SKM-1 treated with dmso at 0.1 percent for 144 hours (cell line): ENCODE data around the gene METTL15.
"Not testable (repeated sequence)": the region's sequence is repeated elsewhere in the genome, so short reads cannot be mapped to it uniquely, and the experiment has no call there.

ENCODE experiments used
- DNase-seq: peaks from one replicate; lab custom pipeline; 2025; ENCODE audit not compliant: unreplicated experiment; lab: John Stamatoyannopoulos, UW

The METTL15 gene

DNA sequence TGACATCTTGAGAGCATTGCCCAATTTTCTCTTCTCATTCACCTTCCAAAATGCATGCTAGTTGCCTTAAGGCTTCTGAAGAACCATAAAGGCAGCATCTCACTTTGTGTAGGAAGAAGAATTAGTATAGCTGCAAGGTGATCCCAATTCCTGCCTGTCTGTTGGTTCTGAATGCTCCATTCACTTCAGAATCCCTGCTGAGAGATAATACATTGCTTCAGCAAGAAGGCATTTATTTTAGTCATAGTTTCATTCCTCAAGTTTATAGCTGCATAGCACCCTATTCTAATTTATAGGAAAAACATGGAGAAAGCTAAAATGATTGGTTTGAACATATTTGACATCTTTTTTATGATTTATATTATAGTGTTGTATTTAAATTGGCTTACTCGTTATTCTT, 181.3 kb downstream of the METTL15 start:
- DNase-seq, result no peak

DNA sequence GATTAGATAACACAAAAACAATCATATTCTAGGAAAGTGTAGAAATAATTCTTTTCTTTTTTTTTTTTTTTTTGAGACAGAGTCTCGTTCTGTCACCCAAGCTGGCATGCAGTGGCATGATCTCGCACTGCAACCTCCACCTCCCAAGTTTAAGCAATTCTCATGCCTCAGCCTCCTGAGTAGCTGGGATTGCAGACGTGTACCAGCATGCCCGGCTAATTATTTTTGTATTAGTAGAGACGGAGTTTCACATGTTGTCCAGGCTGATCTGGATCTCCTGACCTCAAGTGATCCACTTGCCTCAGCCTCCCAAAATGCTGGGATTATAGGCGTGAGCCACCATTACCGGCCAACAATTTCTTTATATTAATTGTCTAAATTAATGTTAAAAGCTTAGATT, 182.8 kb downstream of the METTL15 start:
- not testable (repeated sequence) for DNase-seq

- no peak for DNase-seq
Measured at GRCh38 chr11:28296426-28296825, 188.2 kb downstream of the METTL15 start.

- no peak for DNase-seq
Measured at GRCh38 chr11:28298209-28298608, 190.0 kb downstream of the METTL15 start.

DNA sequence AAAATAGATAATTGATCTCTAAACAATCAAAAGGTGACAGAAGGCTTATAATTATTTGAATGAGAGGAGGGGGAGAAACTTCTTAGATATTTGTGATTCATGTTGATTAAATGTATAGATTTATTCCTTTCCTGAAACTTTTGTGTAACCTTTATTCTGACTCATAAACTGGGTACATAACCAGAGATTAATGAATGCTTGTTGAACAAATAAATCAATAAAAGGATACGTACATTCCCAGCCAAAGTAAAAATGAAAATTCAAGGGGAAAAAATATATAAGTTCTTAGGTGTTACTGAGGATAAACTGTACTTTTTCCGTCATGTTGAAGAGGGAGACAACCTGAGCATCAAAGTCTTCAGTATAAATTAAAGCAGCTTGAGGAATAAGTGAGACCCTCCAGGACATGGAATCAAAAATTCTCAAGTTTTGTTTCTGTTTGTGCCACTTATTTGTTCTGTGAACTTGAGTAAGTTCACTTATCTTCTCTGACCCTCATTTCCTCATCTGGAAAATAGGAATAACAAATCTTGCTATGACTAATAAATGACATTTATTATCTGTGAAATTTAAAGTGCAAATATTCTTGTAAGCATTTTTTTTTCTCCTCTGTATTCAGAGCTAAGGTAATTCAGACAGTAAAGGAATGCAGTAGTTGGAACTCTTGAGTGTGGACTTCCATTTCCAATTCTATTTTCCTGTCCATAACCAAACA, 195.4 kb downstream of the METTL15 start:
- DNase-seq, result no peak

- DNase-seq, result no peak
Measured at GRCh38 chr11:28315440-28315839, 207.3 kb downstream of the METTL15 start.

DNA sequence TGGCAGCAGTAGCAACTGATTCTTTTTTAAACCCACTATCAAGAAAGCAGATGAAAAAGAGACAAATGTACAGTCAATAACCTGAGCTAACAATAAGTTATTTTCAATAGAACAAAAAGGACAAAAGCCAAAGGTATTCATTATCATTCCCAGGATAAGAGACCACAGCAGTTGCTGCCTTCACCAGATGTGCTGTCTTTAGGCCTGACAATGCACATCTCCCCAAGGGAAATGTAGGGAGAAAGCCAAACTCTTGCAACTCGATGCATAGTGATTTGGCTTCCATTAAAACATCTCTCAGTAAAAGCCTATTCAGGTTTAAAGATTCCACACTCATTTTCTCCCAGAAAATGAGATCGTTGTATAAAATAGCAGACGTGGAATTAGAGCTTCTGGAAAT, 210.7 kb downstream of the METTL15 start:
- DNase-seq, result no peak

DNA sequence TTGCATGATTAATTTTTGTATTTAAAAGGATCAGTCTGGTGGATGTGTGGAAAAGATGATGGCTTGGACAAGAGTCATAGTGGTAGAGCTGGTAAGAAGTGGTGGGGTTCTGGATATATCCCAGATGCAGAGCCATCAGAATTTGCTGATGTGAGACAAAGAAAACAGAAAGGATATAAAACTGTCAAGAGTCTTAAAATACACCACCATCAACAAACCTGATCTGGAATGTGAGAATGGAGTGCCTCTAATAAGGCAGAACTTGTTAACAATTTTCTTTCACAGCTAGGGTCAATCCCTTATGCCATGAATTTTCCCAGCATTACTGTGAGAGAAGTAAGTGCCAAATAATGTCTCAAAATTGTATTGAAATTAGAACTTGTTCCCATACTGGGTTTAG, 215.4 kb downstream of the METTL15 start:
- DNase-seq, result no peak

GRCh38 chr11:28332393-28332792, 224.2 kb downstream of the METTL15 start:
- DNase-seq, result not testable (repeated sequence)

DNA sequence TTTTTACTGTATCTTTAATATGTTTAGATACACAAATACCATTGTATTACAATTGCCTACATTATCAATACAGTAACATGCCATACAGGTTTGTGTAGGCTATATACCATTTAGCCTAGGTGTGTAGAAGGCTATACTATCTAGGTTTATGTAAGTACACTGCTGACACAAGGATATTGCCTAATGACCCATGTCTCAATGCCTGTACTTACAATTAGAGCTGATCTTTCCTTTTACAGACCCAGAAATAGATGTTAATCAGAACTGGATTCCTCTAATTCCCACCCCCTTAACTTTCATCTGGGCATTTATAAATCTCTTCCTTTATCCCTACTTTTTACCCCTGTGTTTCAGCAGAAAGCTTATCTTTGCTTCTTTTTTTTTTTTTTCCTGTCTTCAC, 229.5 kb downstream of the METTL15 start:
- no peak for DNase-seq

DNA sequence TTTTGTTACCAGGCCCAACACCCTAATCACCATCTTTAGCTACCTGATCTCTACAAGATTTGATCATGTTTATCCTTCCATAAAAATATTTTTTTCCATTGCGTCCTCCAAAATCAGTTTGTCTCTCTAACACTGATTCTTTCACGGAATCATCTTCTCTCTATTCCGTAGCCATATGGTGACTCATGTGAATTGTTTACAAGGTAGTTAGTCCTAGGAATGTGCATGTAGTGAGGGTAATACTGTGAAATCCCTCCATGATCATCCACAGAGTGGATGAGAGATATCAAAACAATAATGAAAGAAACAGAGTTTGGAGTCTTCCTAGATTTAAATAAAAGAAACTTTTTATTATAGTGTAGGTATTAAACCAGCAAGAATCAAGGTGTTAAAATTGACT, 230.2 kb downstream of the METTL15 start:
- no peak for DNase-seq

DNA sequence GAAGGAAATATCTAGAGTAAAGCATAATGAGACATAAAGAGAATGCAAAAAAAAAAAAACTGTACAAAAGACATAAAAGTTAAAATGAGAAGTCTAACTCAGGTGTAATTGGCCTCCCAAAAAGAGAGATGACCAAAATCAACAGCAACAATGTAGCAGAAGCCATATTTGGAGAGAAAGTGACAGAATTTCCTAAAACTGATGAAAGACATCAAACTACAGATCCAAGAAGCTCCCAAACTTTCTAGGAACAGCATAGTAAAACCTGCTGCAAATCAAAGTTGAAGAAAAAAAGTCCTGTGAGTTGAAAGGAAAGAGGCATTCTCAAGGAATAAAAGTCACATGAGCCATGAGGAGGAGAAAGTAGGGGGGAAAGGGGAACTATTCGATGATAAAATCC, 231.3 kb downstream of the METTL15 start:
- DNase-seq, result no peak

- DNase-seq, result no peak
Measured at GRCh38 chr11:28342716-28343115, 234.5 kb downstream of the METTL15 start.

DNA sequence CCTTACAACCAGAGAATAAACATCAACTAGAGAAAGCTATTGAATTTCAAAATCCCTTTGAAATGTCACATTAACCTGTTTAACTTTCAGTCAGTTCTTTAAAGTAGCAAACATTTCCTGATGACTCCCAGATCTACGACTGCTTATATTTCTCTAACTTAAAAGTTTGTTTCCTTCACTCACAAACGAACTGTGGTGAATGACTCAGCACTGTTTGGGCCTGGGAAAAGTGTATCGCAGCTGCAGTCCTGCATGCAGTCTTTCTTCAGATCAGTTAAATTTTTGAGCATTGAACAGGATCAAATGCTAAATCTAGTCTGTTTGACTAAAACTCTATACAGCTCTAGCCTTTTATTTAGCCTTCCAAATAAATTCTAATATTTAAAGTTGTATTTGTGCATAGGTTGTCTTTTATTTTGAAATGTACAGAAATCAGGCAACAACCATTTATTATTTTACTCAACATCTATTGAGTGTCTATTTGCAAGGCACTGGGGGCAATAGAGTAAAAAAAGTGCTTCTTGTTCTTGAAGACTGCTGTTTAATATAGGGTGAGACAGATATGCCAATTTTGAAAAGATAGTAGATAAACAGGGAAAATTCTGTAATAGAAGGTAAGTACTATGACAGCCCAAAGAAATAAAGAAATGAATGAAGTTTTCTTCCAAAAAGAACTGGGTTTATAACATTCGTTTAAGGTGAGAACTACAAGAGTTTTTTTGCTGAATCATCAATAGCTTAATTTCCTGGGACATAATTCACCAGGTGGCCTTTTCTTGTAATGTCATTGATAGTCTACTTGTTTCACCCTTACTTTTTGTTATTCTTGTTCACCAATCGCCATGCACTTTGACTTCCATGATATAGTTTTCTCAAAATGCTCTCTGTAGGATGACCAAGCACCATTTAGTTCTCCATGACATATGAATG, 235.4 kb downstream of the METTL15 start:
- no peak for DNase-seq

- DNase-seq, result no peak
Measured at GRCh38 chr11:28346209-28346608, 238.0 kb downstream of the METTL15 start.

DNA sequence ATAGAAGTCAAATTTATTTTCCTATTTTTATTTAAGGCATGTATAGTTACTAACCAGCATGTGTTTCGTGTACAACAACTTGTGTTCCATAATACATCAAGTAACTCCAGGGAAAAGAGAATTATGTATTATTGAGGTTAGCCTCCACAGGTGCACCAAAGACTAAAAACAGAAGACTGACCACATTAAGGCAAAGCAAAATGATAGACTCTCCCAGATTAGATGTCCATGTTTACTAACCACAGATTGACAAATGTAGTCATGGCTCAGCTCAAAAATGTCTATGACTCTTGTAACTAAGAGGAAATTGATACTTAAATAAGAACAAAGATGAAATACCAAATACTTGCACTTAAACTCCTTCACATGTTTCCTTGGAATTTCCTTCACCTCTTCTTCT, 238.5 kb downstream of the METTL15 start:
- DNase-seq, result no peak

GRCh38 chr11:28347371-28347770, 239.2 kb downstream of the METTL15 start:
- DNase-seq, result no peak

DNA sequence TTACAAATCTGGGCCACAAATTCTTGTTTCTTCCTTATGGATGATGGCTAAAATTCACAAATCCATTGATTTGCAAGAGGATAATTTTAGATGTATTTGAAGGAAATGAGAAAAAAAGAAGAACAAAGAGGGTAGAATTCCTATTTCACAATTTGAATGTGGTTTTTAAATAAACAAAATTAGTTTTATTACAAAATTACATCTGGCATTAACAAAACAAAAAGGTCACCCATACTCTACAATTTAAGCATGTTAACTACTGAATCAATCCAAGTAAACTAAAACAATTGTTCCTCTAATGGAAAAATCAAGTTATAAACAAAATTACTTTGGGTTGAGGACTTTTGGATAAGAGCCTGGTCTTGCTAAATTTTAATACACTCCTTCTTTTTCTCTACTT, 242.0 kb downstream of the METTL15 start:
- no peak for DNase-seq

DNA sequence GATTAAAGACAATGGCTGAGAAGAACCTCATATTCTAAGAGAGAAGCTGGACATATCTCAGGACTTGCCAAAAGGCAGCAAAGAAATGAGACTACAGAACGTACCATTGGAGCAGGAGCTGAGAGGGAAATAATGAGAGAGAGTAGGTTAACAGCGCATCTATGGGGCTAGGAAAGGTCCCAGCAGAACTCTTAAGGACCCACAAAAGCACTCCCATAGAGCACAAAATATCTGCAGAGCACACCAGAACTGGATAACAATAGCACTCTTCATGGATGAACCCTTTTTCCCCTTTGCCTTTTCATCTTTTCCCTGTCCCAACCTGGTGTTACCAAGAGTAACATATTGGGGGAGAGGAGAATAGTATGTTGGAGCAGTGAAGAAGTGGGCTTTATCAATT, 245.8 kb downstream of the METTL15 start:
- DNase-seq, result no peak

- DNase-seq, result no peak
Measured at GRCh38 chr11:28366549-28367346, 258.6 kb downstream of the METTL15 start.

GRCh38 chr11:28378095-28378494, 269.9 kb downstream of the METTL15 start:
- DNase-seq, result not testable (repeated sequence)
